ENCODE results near the gene ZFYVE9.

ZFYVE9 gene

DNA sequence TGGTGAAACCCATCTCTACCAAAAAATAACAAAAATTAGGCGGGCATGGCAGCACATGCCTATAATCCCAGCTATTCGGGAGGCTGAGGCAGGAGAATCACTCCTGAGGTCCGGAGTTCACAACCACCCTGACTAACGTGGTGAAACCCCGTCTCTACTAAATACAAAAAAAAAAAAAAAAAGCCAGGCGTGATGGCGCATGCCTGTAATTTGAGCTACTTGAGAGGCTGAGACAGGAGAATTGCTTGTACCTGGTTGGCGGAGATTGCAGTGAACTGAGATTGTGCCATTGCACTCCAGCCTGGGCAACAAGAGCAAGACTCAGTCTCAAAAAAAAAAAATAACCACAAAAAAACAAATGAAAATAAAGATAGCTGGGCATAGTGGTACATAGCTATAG, 181.8 kb downstream of the ZFYVE9 start:
- no peak overlapping the region for H3K27ac ChIP-seq
- no peak overlapping the region for H3K4me3 ChIP-seq

DNA sequence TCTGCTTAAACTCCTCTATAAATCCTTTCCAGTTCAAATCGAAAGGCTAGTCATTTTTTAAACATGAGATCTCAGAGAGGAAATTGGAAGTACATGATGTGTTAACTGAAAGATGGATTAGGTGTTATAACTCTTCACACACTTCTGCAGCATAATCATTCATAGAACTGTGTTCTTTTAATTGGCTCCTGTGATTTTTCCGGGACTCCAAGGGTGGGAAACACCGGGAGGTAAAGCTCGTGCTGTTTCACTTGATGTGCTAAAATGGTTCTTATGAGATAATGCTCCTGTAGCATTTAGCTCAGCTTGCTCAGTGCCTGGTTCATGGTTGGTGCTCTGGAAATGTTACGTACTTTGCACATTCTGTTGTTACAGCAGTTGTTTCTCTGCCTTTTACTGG, 183.9 kb downstream of the ZFYVE9 start:
- no peak overlapping the region for H3K27ac ChIP-seq
- no peak overlapping the region for H3K4me3 ChIP-seq

DNA sequence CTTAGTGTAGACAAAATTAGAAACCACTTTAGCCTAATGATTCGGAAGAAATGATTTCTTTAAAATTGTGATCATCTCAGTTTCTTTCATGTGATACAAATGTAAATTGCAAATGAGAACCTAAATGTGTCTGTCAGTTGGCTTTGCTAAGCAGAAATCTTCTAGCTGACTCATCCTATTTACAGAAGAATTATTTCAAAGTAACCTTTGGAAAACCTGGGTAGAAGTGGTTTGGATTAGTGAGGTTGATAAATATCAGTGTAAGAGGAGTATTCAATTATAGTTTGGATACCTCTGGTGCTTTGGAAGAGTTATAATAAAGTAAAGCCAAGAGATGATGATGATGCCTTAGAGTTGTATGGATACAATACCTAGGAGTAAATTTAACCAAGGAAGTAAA, 186.7 kb downstream of the ZFYVE9 start:
- no peak overlapping the region for H3K4me3 ChIP-seq
- H3K27ac ChIP-seq = no peak overlapping the region

- no peak overlapping the region for H3K4me3 ChIP-seq
- no peak overlapping the region for H3K27ac ChIP-seq
These were observed 190.5 kb downstream of the ZFYVE9 start for GRCh38 chr1:52332411-52332810.

- Histone ChIP-seq H3K4me3 (no peak overlapping the region), H3K27ac (no peak overlapping the region)
These were observed 193.1 kb downstream of the ZFYVE9 start for GRCh38 chr1:52334906-52335528.

- Histone ChIP-seq H3K27ac (no peak overlapping the region), H3K4me3 (no peak overlapping the region)
These were observed 195.6 kb downstream of the ZFYVE9 start for GRCh38 chr1:52337439-52337838.

DNA sequence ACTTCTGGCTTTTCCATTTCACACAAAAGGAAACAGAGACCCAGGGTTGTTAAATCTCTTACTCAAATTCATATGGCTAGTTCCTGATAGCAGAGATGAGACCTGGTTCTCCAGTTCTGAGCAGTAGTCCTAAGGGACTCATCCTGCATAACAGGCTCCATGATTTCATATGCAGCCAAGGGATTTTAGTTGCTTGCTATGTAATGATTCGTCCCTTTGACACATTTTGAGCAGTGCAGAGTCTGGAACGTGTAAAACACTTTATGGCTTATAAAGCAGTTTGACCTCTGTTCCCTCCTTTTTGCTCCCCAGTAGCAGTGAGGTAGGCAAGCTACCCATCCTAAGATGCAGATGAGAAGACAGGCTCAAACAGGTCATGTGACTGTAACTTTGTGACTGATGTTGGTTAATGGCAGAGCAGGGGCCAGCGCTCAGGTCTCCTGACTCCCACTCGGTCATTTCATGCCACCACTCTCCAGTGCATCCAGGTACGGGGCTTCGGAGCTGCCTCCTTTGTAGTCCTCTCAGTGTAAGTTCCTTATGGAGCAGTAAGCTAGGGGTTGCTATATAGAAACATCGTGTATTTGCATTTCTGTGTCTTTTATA, 199.9 kb downstream of the ZFYVE9 start:
- H3K4me3 ChIP-seq = no peak overlapping the region

GRCh38 chr1:52343979-52344378, 202.1 kb downstream of the ZFYVE9 start:
- Histone ChIP-seq H3K27ac (no peak overlapping the region), H3K4me3 (no peak overlapping the region)

More for the DNA sequence above, 199.9 kb downstream of the ZFYVE9 start:
- no peak overlapping the region for H3K27ac ChIP-seq

DNA sequence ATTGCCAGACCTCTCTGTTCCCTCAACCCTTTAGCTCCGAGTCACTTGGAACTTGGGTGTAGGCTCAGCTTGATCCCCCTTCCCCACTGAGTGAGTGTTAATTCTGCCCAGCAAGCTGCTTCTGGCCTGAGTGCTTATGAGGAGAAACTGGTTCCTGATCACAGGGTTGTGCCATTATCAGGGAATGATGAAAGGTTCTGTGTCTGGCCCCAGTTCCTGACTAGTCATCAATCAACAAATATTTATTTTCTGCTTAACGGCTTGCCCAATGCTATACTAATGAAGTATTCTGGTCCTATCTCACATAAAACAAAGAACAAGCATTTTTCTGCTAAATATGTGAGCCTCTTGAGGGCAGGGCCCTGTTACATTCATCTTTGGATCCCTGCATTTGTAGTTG, 203.4 kb downstream of the ZFYVE9 start:
- no peak overlapping the region for H3K27ac ChIP-seq
- H3K4me3 ChIP-seq = no peak overlapping the region

GRCh38 chr1:52346653-52347052, 204.8 kb downstream of the ZFYVE9 start:
- Histone ChIP-seq H3K4me3 (no peak overlapping the region), H3K27ac (no peak overlapping the region)

DNA sequence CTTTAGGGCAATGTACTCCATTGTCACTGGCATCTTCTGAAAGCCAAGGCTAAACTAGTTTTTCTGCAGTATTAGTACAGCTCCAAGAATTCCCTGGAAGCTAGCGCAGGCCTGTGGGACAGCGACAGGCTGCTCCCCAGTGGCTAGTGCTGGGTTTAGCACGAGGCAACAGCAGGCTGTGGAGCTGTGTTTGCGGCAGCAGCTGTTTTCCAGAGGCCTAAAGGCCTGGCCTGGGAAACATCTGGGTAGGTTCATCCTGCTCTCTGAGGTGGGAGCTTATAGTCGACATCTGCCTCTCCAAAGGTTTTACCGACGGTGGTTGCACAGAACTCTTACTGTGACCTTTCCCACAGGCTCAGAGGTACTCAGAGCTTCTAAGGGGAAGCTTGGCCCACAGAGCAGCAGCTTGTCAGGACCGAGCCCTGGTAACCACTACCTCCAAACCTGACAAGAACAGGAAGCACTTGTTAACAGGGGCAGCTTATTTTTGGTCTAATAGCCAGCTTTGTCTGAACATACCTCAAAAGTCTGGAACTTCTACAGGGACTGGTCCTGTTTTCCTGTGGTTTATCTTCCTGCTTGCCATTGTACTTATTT, 206.9 kb downstream of the ZFYVE9 start:
- Histone ChIP-seq H3K27ac (peak overlapping the region in 3 of 21 experiments; percentile 2 to 56 (median 16)), H3K4me3 (no peak overlapping the region)

DNA sequence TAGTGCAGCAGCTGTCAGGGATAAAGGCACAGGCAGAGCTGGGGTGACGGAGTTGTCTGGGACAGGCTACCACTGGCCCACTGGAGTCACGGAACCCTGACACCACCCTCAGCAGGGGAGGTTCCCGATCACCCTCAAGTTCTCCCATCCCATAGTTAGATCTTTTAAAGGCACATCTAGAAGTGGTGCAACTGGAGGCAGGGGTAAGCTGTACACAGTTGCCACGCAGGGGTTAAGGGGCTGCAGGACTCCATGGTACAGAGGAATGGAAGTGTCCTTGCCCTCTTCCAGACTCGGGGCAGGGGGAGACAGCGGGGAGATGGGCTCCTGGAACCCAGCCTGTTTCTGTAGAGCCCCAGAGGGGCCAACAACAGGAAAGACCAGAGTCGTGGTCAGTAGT, 210.8 kb downstream of the ZFYVE9 start:
- Histone ChIP-seq H3K27ac (no peak overlapping the region), H3K4me3 (no peak overlapping the region)

DNA sequence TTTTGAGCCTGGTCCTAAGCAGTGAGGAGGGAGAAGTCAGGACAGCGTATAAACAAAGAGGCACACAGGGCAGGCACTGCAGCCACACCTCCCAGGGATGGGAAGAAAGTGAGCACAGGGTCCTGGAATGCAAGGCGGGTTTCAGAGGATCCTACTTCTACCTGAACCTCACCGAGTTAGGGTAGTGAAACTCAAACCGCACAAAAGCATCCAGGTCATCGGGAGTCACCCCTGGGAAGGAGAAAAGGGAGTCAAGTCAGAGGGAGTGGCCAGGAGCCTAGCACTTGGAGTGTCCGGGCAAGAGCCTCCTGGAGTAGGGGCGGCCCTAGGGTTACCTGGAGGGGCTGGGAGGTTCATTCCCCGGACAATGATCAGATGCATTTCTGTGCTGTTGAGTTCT, 213.5 kb downstream of the ZFYVE9 start:
- no peak overlapping the region for H3K27ac ChIP-seq
- H3K4me3 ChIP-seq = no peak overlapping the region

- Histone ChIP-seq H3K4me3 (no peak overlapping the region), H3K27ac (no peak overlapping the region)
These were observed 214.1 kb downstream of the ZFYVE9 start for GRCh38 chr1:52355847-52356505.

GRCh38 chr1:52356818-52357355, 215.0 kb downstream of the ZFYVE9 start:
- no peak overlapping the region for H3K27ac ChIP-seq
- H3K4me3 ChIP-seq = no peak overlapping the region

GRCh38 chr1:52357397-52357796, 215.5 kb downstream of the ZFYVE9 start:
- Histone ChIP-seq H3K4me3 (no peak overlapping the region), H3K27ac (no peak overlapping the region)

- Histone ChIP-seq H3K4me3 (no peak overlapping the region), H3K27ac (no peak overlapping the region)
These were observed 217.1 kb downstream of the ZFYVE9 start for GRCh38 chr1:52358851-52359497.

DNA sequence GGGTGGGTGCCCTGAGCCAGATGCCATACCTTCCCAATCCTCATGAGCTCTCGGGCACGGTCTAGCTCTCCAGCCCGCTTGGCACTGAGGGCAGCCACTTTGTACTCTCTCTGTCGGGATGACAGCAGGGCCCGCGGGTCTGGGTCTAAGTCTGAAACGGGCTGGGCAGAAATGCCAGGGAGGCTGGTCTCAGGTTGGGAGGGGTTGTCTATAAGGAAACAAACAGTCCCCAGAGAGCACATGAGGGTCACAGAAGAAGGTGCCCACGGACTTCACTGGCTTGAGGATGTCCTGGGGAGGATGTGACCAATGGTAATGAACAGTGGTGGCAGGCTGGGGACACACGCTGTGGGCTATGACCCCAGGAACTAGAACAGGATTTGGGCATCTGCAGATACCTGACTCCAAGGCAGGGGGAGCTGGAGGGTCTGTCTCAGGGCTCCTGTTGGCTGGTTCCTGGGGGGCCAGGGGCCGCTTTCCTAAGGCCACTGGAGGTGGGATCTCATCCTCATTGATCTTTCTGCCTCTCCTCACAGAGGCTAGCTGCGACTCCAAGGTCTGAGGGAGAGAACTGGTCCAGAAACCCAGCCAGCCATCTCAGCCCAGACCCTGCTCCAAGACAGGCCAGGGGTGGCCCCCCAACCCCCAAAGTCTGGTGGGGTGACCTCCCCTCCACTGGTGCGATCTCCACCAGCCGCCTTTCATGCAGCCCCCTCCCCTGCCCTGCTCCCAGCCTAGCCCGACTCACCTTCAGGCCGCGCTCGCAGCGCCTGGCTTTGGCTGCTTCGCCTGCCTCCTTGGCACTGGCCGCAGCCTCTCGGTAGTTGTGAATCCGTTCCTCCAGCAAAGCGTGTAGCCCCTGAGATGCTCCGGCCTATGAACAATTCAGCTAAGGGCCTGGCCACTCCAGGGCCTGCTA, 218.0 kb downstream of the ZFYVE9 start:
- H3K27ac ChIP-seq = peak overlapping the region in 1 of 21 experiments; percentile 7

GRCh38 chr1:52360595-52360968, 218.7 kb downstream of the ZFYVE9 start:
- Histone ChIP-seq H3K27ac (no peak overlapping the region), H3K4me3 (no peak overlapping the region)

More for the DNA sequence above, 218.0 kb downstream of the ZFYVE9 start:
- H3K4me3 ChIP-seq = no peak overlapping the region

All from skin epidermis (tissue), 12 donors.